Lung (tissue), 12 donors: ENCODE results near the gene NAPSA. TPM values are rescaled to one million over a fixed set of nuclear protein-coding genes. Genes with fewer than 3 reads are reported as not detected.
"Not testable (repeated sequence)": the region's sequence is repeated elsewhere in the genome, so short reads cannot be mapped to it uniquely, and the experiment has no call there.

ENCODE experiments used
- ATAC-seq: fragments of 200-7000 bp; cut with Tn5 transposase; one replicate; pipeline ENCODE4 v1.9.1; 2020; ENCODE audit warnings: moderate number of reproducible peaks; ENCODE audit not compliant: insufficient read depth, low FRiP score
- DNase-seq, 3 donors: peaks; one replicate each; pipeline ENCODE4 v3.0.0-alpha.2; 2013 to 2017
- H3K27ac ChIP-seq, 2 donors: one replicate each; pipeline ENCODE4 v1.5.1; 2013; ENCODE audit warnings: mild to moderate bottlenecking in 2 of 2, moderate library complexity in 2 of 2, control low read depth in 1 of 2, inconsistent platforms in 1 of 2, low read depth in 1 of 2, low read length in 1 of 2
- H3K27me3 ChIP-seq, 3 donors: one replicate each; pipeline ENCODE4 v1.5.1; 2013; ENCODE audit warnings: low read length in 2 of 3; ENCODE audit not compliant: control insufficient read depth in 3 of 3, insufficient read depth in 3 of 3
- H3K36me3 ChIP-seq, 4 donors: one replicate each; pipeline ENCODE4 v1.5.1; 2013; ENCODE audit warnings: low read length in 4 of 4, mild to moderate bottlenecking in 1 of 4, moderate library complexity in 1 of 4; ENCODE audit not compliant: control insufficient read depth in 4 of 4, insufficient read depth in 4 of 4
- H3K4me1 ChIP-seq, 5 donors: one replicate each; pipeline ENCODE4 v1.5.1; 2013; ENCODE audit warnings: low read length in 5 of 5, mild to moderate bottlenecking in 2 of 5, moderate library complexity in 1 of 5; ENCODE audit not compliant: control insufficient read depth in 5 of 5, insufficient read depth in 5 of 5
- H3K4me3 ChIP-seq: one replicate; pipeline ENCODE4 v1.5.1; 2013; ENCODE audit warnings: mild to moderate bottlenecking, control low read depth, moderate library complexity
- H3K9ac ChIP-seq, 2 donors: one replicate each; pipeline ENCODE4 v1.5.1; 2013; ENCODE audit warnings: low read length in 2 of 2, control low read depth in 1 of 2; ENCODE audit not compliant: insufficient read depth in 1 of 2
- H3K9me3 ChIP-seq, 4 donors: one replicate each; pipeline ENCODE4 v1.5.1; 2013; ENCODE audit warnings: low read length in 3 of 4, mild to moderate bottlenecking in 1 of 4, moderate library complexity in 1 of 4; ENCODE audit not compliant: control insufficient read depth in 4 of 4, insufficient read depth in 3 of 4
- WGBS, 2 donors: extraction: QIAGEN DNeasy Blood & Tissue Kit; methylation state at CpG; one replicate each; pipeline ENCODE4 v1.1.7; 2013; 5-methylcytosine and 5-hydroxymethylcytosine counted together
- polyA plus RNA-seq, 2 donors: library from polyadenylated mRNA; stranded (reverse); fragments of 200-250 nt; gene quantifications; one replicate each; pipeline ENCODE4 v1.2.1, GENCODE V29; 2013
- total RNA-seq, 2 donors: library from RNA; depleted of rRNA in 1 of 2; stranded (reverse); fragments of >200 nt in 1 of 2; gene quantifications; one replicate each; pipeline ENCODE4 v1.2.1, GENCODE V29; 2014 to 2021
- TF ChIP-seq, protein P1 (sequence below): IDR thresholded peaks from 2 replicates; pipeline ENCODE4 v1.5.1; 2012; ENCODE audit warnings: mild to moderate bottlenecking; ENCODE audit errors: control extremely low read depth, extremely low read depth
- donor health status: control.
- donor health status: control.
- donor health status: Bipolar disorder and iron deficiency.
- donor health status: healthy.
- donor health status: DM: yes; HTN: yes; CAD: no.

Gene NAPSA
- total and polyA plus RNA-seq, 4 donors: 655 to 2,584 (median 1,433) TPM

DNA sequence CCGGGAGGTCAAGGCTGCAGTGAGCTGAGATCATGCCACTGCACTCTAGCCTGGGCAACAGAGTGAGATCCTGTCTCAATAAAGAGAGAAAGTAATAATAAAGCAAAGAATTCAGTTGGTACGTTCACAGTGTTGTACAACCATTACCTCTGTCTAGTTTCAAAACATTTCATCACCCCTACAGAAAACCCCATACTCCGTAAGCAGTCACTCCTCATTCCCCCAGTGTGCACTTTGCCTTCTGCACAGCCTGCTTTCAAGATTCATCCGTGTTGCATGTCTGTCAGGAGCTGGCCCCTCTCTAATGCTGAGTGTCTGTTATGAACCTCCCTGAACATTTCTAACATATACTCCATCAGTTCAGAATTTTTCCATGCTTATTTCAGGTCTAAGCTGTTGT lies 28.1 kb upstream of the NAPSA start:
- TF ChIP-seq, protein P1, sequence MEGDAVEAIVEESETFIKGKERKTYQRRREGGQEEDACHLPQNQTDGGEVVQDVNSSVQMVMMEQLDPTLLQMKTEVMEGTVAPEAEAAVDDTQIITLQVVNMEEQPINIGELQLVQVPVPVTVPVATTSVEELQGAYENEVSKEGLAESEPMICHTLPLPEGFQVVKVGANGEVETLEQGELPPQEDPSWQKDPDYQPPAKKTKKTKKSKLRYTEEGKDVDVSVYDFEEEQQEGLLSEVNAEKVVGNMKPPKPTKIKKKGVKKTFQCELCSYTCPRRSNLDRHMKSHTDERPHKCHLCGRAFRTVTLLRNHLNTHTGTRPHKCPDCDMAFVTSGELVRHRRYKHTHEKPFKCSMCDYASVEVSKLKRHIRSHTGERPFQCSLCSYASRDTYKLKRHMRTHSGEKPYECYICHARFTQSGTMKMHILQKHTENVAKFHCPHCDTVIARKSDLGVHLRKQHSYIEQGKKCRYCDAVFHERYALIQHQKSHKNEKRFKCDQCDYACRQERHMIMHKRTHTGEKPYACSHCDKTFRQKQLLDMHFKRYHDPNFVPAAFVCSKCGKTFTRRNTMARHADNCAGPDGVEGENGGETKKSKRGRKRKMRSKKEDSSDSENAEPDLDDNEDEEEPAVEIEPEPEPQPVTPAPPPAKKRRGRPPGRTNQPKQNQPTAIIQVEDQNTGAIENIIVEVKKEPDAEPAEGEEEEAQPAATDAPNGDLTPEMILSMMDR: no peak
- Histone ChIP-seq H3K4me3 (no peak overlapping the region), H3K27ac (no peak overlapping the region), H3K4me1 (no peaks in the 10 kb centered on the region), H3K27me3 (no peaks in the 10 kb centered on the region), H3K9me3 (no peaks in the 10 kb centered on the region), H3K9ac (no peak overlapping the region), H3K36me3 (peaks cover 0 to 8% (median 0%) of the 10 kb centered on the region in 4 donors)
- ATAC-seq: no peak
- DNase-seq: no peak
- 65 to 88% methylated on average over 4 of the region's 4 CpGs for WGBS, 2 donors

DNA sequence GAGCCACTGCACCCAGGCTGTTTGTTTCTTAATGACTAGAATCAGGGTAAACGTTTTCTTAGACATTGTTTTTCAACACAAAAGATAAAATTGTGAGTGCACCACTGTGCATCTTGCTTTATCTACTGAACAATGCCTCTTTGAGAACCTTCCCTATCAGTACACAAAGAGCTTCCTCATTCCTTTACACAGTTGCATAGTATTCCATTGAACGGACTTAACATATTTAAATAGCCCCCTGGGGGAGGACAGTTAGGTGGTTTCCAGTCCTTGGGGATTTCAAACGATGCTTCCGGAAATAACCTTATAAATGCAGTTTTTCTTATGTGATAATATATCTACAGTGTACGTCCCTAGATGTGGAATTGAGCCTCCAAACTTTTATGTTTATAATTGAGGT lies 27.3 kb upstream of the NAPSA start:
- H3K4me3 ChIP-seq: no peak overlapping the region
- TF ChIP-seq, protein P1: no peak
- no peaks in the 10 kb centered on the region for H3K27me3 ChIP-seq
- WGBS, 2 donors: 95 to 97% methylated on average over 5 of the region's 5 CpGs
- ATAC-seq: no peak
- no peaks in the 10 kb centered on the region for H3K9me3 ChIP-seq
- no peak overlapping the region for H3K27ac ChIP-seq
- H3K4me1 ChIP-seq: no peaks in the 10 kb centered on the region
- peaks cover 0 to 6% (median 0%) of the 10 kb centered on the region in 4 donors for H3K36me3 ChIP-seq
- no peak for DNase-seq
- no peak overlapping the region for H3K9ac ChIP-seq

DNA sequence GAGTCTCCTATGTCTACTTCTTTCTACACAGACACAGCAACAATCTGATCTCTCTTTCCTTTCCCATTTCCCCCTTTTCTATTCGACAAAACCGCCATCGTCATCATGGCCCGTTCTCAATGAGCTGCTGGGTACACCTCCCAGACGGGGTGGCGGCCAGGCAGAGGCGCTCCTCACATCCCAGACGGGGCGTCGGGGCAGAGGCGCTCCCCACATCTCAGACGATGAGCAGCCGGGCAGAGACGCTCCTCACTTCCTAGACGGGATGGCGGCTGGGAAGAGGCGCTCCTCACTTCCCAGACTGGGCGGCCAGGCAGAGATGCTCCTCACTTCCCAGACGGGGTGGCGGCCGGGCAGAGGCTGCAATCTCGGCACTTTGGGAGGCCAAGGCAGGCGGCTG lies 25.5 kb upstream of the NAPSA start:
- H3K4me1 ChIP-seq, H3K9me3 ChIP-seq, DNase-seq, H3K27me3 ChIP-seq, H3K36me3 ChIP-seq, H3K9ac ChIP-seq, H3K4me3 ChIP-seq, ATAC-seq, H3K27ac ChIP-seq: not testable (repeated sequence)
- WGBS, 2 donors: 93 to 95% methylated on average over 21 to 22 of the region's 23 CpGs

DNA sequence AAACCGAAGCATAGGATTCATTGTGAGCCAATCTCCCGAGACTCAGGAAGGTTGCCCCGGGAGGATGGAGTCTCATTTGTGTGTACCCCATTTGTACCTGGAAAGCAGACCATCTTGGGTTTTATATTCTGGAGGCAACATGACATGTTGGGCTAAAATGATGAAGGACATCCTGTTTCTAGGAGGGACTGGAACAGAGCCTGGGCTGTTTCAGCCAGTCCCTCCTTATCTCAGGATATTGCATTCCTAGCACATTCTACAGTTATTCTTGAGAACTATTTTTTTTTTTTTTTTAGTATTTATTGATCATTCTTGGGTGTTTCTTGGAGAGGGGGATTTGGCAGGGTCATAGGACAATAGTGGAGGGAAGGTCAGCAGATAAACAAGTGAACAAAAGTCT lies 24.9 kb upstream of the NAPSA start:
- WGBS, 2 donors: 86 to 89% methylated on average over 3 of the region's 3 CpGs
- H3K4me3 ChIP-seq, ATAC-seq, DNase-seq, H3K9me3 ChIP-seq, H3K4me1 ChIP-seq, H3K9ac ChIP-seq, H3K27ac ChIP-seq, H3K27me3 ChIP-seq, H3K36me3 ChIP-seq: not testable (repeated sequence)

DNA sequence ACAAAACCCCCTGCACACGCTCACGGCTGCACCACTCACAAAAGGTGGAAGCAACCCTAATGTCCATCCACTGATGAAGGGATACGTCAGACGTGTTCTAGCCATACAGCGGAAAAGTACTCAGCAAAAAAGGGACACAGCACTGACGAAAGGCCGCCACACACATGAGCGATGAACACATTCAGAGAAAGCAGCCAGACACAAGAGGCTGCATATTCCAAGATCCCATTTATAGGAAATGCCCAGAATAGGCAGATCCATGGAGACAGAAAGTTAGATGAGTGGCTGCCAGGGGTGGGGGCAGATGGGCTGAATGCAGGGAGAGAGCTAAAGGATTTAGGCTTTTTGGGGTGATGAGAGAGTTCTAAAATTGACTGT lies 22.4 kb upstream of the NAPSA start:
- DNase-seq (no peak), ATAC-seq (no peak)
- no peak overlapping the region for H3K9ac ChIP-seq
- H3K27ac ChIP-seq: peak overlapping the region in 1 of 2 donors; percentile 62
- no peaks in the 10 kb centered on the region for H3K27me3 ChIP-seq
- TF ChIP-seq, protein P1: no peak
- no peak overlapping the region for H3K4me3 ChIP-seq
- H3K36me3 ChIP-seq: peaks cover 0 to 4% (median under 1%) of the 10 kb centered on the region in 4 donors
- peaks cover 3 to 14% (median 9%) of the 10 kb centered on the region in 5 donors for H3K4me1 ChIP-seq
- WGBS, 2 donors: 72 to 87% methylated on average over 8 of the region's 8 CpGs
- H3K9me3 ChIP-seq: no peaks in the 10 kb centered on the region
